Measurements from ENCODE around the gene RIMBP3C. TPM values are rescaled to one million over a fixed set of nuclear protein-coding genes. Genes with fewer than 3 reads are reported as not detected.
"Not testable (repeated sequence)": the region's sequence is repeated elsewhere in the genome, so short reads cannot be mapped to it uniquely, and the experiment has no call there.

The RIMBP3C gene
- total and polyA plus RNA-seq, 2 donors (not counting 1 experiment from before 2014, with no cell fraction given): 0.02 to 0.50 TPM

DNA sequence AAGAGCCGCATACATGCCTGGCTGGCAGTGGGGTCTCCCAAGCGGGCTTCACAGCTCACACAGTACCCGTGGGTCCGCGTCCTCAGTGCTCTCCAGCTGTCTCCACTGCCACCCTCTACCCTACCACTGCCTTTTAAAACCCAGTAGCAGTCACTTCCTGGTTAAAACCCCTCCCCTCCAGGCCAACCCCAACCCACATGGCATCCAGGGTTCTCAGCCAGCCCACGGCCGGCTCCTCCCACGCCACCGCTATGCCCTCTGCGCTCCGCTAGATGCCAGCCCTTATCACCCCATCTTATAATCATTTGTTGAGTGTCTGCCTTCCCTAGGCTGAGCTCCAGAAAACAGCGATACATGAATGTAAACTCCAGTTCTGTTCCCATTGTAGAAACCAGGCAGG is 37.1 kb downstream of the RIMBP3C start:
- H3K79me2 ChIP-seq (ENCODE audit: control insufficient read depth, insufficient read depth, low read length); H4K20me1 ChIP-seq (ENCODE audit: control insufficient read depth, extremely low read depth, insufficient read depth, low read length); DNase-seq (ENCODE audit: low read depth in 2 of 2); H3K27me3 ChIP-seq (ENCODE audit: control insufficient read depth, insufficient read depth, low read length); H3K9me3 ChIP-seq (ENCODE audit: control insufficient read depth, insufficient read depth, low read depth, low read length); H3K4me2 ChIP-seq (ENCODE audit: extremely low read depth, insufficient read depth, low read length); H3K9ac ChIP-seq (ENCODE audit: insufficient read depth, low read length); H2AFZ ChIP-seq (ENCODE audit: low read length); H3K4me1 ChIP-seq (ENCODE audit: control insufficient read depth, extremely low read depth, insufficient read depth, low read length); H3K36me3 ChIP-seq (ENCODE audit: control insufficient read depth, insufficient read depth, low read length); H3K27ac ChIP-seq (ENCODE audit: insufficient read depth, low read length); H3K4me3 ChIP-seq (replicated peaks in 1 of 4; ENCODE audit: control extremely low read depth in 1 of 4, insufficient read depth in 1 of 4, low read depth in 3 of 4, low read length in 4 of 4): not testable (repeated sequence)

GRCh38 chr22:21512022-21512421 is 39.2 kb downstream of the RIMBP3C start:
- not testable (repeated sequence) for H3K27ac ChIP-seq (ENCODE audit: insufficient read depth, low read length); H3K4me1 ChIP-seq (ENCODE audit: control insufficient read depth, extremely low read depth, insufficient read depth, low read length); H3K79me2 ChIP-seq (ENCODE audit: control insufficient read depth, insufficient read depth, low read length); H3K4me2 ChIP-seq (ENCODE audit: extremely low read depth, insufficient read depth, low read length); H3K27me3 ChIP-seq (ENCODE audit: control insufficient read depth, insufficient read depth, low read length); H2AFZ ChIP-seq (ENCODE audit: low read length); DNase-seq (ENCODE audit: low read depth in 2 of 2); H3K36me3 ChIP-seq (ENCODE audit: control insufficient read depth, insufficient read depth, low read length); H3K9me3 ChIP-seq (ENCODE audit: control insufficient read depth, insufficient read depth, low read depth, low read length); H4K20me1 ChIP-seq (ENCODE audit: control insufficient read depth, extremely low read depth, insufficient read depth, low read length); H3K9ac ChIP-seq (ENCODE audit: insufficient read depth, low read length); H3K4me3 ChIP-seq (replicated peaks in 1 of 4; ENCODE audit: control extremely low read depth in 1 of 4, insufficient read depth in 1 of 4, low read depth in 3 of 4, low read length in 4 of 4)

DNA sequence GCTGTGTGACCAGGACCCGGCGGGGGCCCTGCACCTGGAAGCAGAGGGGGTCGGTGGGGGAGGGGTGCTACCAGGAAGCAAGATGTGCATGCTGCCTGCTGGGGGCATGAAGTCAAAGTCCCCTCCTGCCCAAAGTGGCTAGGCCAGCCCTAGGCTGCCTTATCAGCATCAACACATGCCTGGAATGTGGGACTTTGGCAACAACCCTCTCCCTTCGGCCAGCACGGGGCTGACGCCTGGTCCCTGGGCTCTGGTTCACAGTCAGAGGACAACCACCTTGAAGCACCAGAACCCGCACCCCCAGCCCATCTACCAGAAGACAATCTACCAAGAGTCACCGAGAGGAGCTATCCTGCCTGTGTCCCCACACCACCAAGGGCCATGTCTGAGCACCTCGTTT is 40.9 kb downstream of the RIMBP3C start:
- not testable (repeated sequence) for DNase-seq (ENCODE audit: low read depth in 2 of 2); H2AFZ ChIP-seq (ENCODE audit: low read length)

DNA sequence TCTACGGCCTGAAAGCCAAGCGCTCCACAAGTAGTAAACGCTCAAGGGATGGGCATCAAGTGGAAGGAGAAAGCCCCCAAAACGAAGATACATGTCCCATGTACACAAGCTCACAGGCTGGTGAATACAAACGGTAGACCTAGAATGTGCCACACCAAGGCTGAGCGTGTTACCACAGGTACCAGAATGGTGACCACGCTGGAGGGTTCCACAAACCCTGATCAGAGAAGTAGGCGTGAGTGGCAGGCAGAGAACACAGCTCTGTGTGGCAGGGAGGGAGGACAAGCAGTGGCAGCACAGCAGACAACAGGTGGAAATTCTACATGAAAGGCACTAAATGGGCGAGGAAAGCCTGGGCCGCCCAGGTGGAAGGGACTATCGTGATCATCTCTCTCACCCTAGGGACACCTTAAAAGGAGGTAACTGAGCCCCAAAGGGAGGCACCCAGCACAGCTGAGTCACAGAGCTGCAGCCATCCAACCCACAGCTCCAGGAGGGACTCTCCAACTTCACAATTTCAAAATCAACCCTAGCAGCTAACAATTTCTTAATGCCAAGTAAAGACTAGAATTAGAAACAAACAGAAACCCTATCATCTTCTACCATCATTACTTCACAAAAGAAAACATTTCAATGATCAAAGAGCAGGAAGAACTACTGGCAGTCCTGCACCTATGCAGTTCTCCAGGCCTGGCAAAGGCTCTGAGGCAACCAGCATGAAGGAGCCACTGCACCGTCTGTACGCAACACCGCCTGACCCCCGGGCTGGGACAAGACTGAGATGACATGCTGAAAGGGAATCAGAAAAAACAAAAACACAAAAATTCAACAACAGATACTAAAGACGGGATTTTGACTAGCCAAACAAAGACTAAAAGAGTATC is 51.4 kb downstream of the RIMBP3C start:
- H3K27ac ChIP-seq (ENCODE audit: insufficient read depth, low read length); H3K9ac ChIP-seq (ENCODE audit: insufficient read depth, low read length); H3K36me3 ChIP-seq (ENCODE audit: control insufficient read depth, insufficient read depth, low read length); H4K20me1 ChIP-seq (ENCODE audit: control insufficient read depth, extremely low read depth, insufficient read depth, low read length); H2AFZ ChIP-seq (ENCODE audit: low read length); H3K4me2 ChIP-seq (ENCODE audit: extremely low read depth, insufficient read depth, low read length); H3K27me3 ChIP-seq (ENCODE audit: control insufficient read depth, insufficient read depth, low read length); H3K9me3 ChIP-seq (ENCODE audit: control insufficient read depth, insufficient read depth, low read depth, low read length); DNase-seq (ENCODE audit: low read depth in 2 of 2); H3K4me3 ChIP-seq (replicated peaks in 1 of 4; ENCODE audit: control extremely low read depth in 1 of 4, insufficient read depth in 1 of 4, low read depth in 3 of 4, low read length in 4 of 4); H3K4me1 ChIP-seq (ENCODE audit: control insufficient read depth, extremely low read depth, insufficient read depth, low read length); H3K79me2 ChIP-seq (ENCODE audit: control insufficient read depth, insufficient read depth, low read length): not testable (repeated sequence)

More for the DNA sequence above, 40.9 kb downstream of the RIMBP3C start:
- not testable (repeated sequence) for H3K4me3 ChIP-seq (replicated peaks in 1 of 4; ENCODE audit: control extremely low read depth in 1 of 4, insufficient read depth in 1 of 4, low read depth in 3 of 4, low read length in 4 of 4); H3K79me2 ChIP-seq (ENCODE audit: control insufficient read depth, insufficient read depth, low read length); H3K27me3 ChIP-seq (ENCODE audit: control insufficient read depth, insufficient read depth, low read length); H4K20me1 ChIP-seq (ENCODE audit: control insufficient read depth, extremely low read depth, insufficient read depth, low read length); H3K4me2 ChIP-seq (ENCODE audit: extremely low read depth, insufficient read depth, low read length); H3K9me3 ChIP-seq (ENCODE audit: control insufficient read depth, insufficient read depth, low read depth, low read length); H3K36me3 ChIP-seq (ENCODE audit: control insufficient read depth, insufficient read depth, low read length); H3K4me1 ChIP-seq (ENCODE audit: control insufficient read depth, extremely low read depth, insufficient read depth, low read length); H3K9ac ChIP-seq (ENCODE audit: insufficient read depth, low read length); H3K27ac ChIP-seq (ENCODE audit: insufficient read depth, low read length)

GRCh38 chr22:21498489-21498888 is 52.8 kb downstream of the RIMBP3C start:
- DNase-seq (ENCODE audit: low read depth in 2 of 2); H3K9me3 ChIP-seq (ENCODE audit: control insufficient read depth, insufficient read depth, low read depth, low read length); H3K4me2 ChIP-seq (ENCODE audit: extremely low read depth, insufficient read depth, low read length): not testable (repeated sequence)

DNA sequence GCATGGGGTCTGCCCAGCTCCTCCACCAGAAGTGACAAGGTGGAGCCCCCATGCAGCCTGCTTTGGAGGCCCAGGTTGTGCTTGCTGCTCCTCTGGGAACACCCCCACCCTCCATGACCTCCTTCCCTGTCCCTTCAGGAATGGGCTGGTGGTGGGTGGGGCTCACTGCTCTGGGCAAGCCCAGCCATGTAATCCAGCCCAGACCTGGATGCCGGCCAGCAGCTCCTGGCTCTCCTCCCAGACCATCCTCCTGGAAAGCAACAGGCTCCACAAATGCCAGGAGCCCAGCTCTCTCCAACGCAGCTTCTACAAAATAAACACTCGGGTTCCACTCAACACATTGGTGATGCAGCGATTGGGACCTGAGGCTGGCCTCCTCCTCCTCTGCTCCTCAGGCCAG is 53.3 kb downstream of the RIMBP3C start:
- H3K9ac ChIP-seq (ENCODE audit: insufficient read depth, low read length); H3K36me3 ChIP-seq (ENCODE audit: control insufficient read depth, insufficient read depth, low read length); H3K27me3 ChIP-seq (ENCODE audit: control insufficient read depth, insufficient read depth, low read length); H3K27ac ChIP-seq (ENCODE audit: insufficient read depth, low read length); H2AFZ ChIP-seq (ENCODE audit: low read length); H3K4me3 ChIP-seq (replicated peaks in 1 of 4; ENCODE audit: control extremely low read depth in 1 of 4, insufficient read depth in 1 of 4, low read depth in 3 of 4, low read length in 4 of 4); H4K20me1 ChIP-seq (ENCODE audit: control insufficient read depth, extremely low read depth, insufficient read depth, low read length); H3K4me1 ChIP-seq (ENCODE audit: control insufficient read depth, extremely low read depth, insufficient read depth, low read length); DNase-seq (ENCODE audit: low read depth in 2 of 2); H3K4me2 ChIP-seq (ENCODE audit: extremely low read depth, insufficient read depth, low read length); H3K79me2 ChIP-seq (ENCODE audit: control insufficient read depth, insufficient read depth, low read length); H3K9me3 ChIP-seq (ENCODE audit: control insufficient read depth, insufficient read depth, low read depth, low read length): not testable (repeated sequence)

More at GRCh38 chr22:21498489-21498888, 52.8 kb downstream of the RIMBP3C start:
- H3K4me1 ChIP-seq (ENCODE audit: control insufficient read depth, extremely low read depth, insufficient read depth, low read length); H2AFZ ChIP-seq (ENCODE audit: low read length); H3K4me3 ChIP-seq (replicated peaks in 1 of 4; ENCODE audit: control extremely low read depth in 1 of 4, insufficient read depth in 1 of 4, low read depth in 3 of 4, low read length in 4 of 4); H3K27ac ChIP-seq (ENCODE audit: insufficient read depth, low read length); H3K27me3 ChIP-seq (ENCODE audit: control insufficient read depth, insufficient read depth, low read length); H3K36me3 ChIP-seq (ENCODE audit: control insufficient read depth, insufficient read depth, low read length); H4K20me1 ChIP-seq (ENCODE audit: control insufficient read depth, extremely low read depth, insufficient read depth, low read length); H3K9ac ChIP-seq (ENCODE audit: insufficient read depth, low read length); H3K79me2 ChIP-seq (ENCODE audit: control insufficient read depth, insufficient read depth, low read length): not testable (repeated sequence)

All from fibroblast of lung (primary cell).